ENCODE measurements around the gene CNTNAP2.

The CNTNAP2 gene

GRCh38 chr7:146736446-146737190 lies 620.0 kb downstream of the CNTNAP2 start:
- CTCF ChIA-PET = no interaction called here
- 100% methylated on average over 1 of the region's 5 CpGs for WGBS (ENCODE audit: insufficient coverage)
- POLR2A ChIA-PET = no interaction called here
- Histone ChIP-seq H3K9me3 (ENCODE audit: control extremely low read depth in 1 of 5, control insufficient read depth in 4 of 5, insufficient read depth in 2 of 5, low read depth in 1 of 5, low read length in 4 of 5) (peaks cover 2 to 14% (median 7%) of the 10 kb centered on the region in 5 experiments), H3K4me1 (ENCODE audit: control extremely low read depth in 1 of 4, control insufficient read depth in 4 of 4, insufficient read depth in 4 of 4, low read length in 3 of 4) (no peaks in the 10 kb centered on the region), H3K36me3 (ENCODE audit: control insufficient read depth in 4 of 4, insufficient read depth in 4 of 4, low read length in 3 of 4) (no peaks in the 10 kb centered on the region), H3K4me3 (ENCODE audit: control insufficient read depth in 1 of 7, extremely low read depth in 1 of 7, insufficient read depth in 4 of 7, low read depth in 2 of 7, low read length in 6 of 7) (no peak overlapping the region), H3K27me3 (replicated peaks in 2 of 5; ENCODE audit: control insufficient read depth in 4 of 5, insufficient read depth in 5 of 5, low read length in 4 of 5) (no peaks in the 10 kb centered on the region), H3K27ac (ENCODE audit: insufficient read depth in 1 of 2, low read depth in 1 of 2, low read length in 2 of 2, poor library complexity in 1 of 2, severe bottlenecking in 2 of 2) (no peak overlapping the region)
- DNase-seq = no peak

DNA sequence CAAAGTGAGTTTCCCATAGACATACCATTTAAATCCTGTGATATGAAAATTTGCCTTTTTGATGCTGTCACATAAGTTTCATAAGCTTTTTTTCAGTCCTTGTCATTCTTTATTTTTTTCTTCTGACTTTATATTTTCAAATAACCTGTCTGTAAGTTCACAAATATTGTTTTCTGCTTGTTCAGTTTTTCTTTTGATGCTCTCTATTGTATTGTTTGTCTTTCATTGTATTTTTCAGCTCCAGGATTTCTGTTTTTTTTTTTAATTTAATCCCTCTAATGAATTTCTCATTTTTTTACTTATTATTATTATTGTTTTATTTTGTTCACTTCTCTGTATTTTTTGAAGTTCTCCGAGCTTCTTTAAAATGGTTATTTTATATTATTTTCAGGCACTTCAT lies 623.4 kb downstream of the CNTNAP2 start:
- no CpG with 5 or more reads among the region's 1 CpG for WGBS (ENCODE audit: insufficient coverage)
- H3K9me3 ChIP-seq (ENCODE audit: control extremely low read depth in 1 of 5, control insufficient read depth in 4 of 5, insufficient read depth in 2 of 5, low read depth in 1 of 5, low read length in 4 of 5) = peaks cover 5 to 14% (median 7%) of the 10 kb centered on the region in 5 experiments
- H3K27me3 ChIP-seq (replicated peaks in 2 of 5; ENCODE audit: control insufficient read depth in 4 of 5, insufficient read depth in 5 of 5, low read length in 4 of 5) = no peaks in the 10 kb centered on the region
- H3K4me3 ChIP-seq (ENCODE audit: control insufficient read depth in 1 of 7, extremely low read depth in 1 of 7, insufficient read depth in 4 of 7, low read depth in 2 of 7, low read length in 6 of 7) = no peak overlapping the region
- ChIA-PET POLR2A (no interaction called here), CTCF (interaction anchor here (0.9 kb wide), 1 partner anchor 152 kb away, joined by 3 read pairs; no protein-coding TSS in a partner anchor)
- H3K27ac ChIP-seq (ENCODE audit: insufficient read depth in 1 of 2, low read depth in 1 of 2, low read length in 2 of 2, poor library complexity in 1 of 2, severe bottlenecking in 2 of 2) = no peak overlapping the region
- DNase-seq = no peak
- no peaks in the 10 kb centered on the region for H3K36me3 ChIP-seq (ENCODE audit: control insufficient read depth in 4 of 4, insufficient read depth in 4 of 4, low read length in 3 of 4)
- no peaks in the 10 kb centered on the region for H3K4me1 ChIP-seq (ENCODE audit: control extremely low read depth in 1 of 4, control insufficient read depth in 4 of 4, insufficient read depth in 4 of 4, low read length in 3 of 4)

DNA sequence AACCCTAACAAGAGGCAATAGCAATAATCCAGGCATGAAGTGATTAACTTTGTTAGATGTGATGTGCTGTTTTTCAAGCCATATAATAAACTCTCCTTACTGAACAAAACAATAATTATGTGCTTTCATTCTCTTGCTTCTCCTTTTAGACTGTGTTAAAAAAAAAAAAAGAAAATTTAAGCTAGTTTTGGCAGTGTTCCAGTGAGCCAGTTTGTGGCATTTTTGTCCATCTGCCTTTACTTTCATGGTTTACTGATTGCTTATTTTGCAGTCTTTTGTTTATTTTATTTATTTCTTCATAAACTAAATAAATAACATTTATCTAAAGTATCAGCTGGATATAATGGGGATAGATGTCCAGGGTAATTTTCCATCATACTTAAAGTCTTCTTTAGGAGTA lies 625.3 kb downstream of the CNTNAP2 start:
- no peaks in the 10 kb centered on the region for H3K36me3 ChIP-seq (ENCODE audit: control insufficient read depth in 4 of 4, insufficient read depth in 4 of 4, low read length in 3 of 4)
- peaks cover 5 to 14% (median 7%) of the 10 kb centered on the region in 5 experiments for H3K9me3 ChIP-seq (ENCODE audit: control extremely low read depth in 1 of 5, control insufficient read depth in 4 of 5, insufficient read depth in 2 of 5, low read depth in 1 of 5, low read length in 4 of 5)
- ChIA-PET POLR2A (no interaction called here), CTCF (interaction anchor here (0.6 to 1.6 kb wide), 2 partner anchors 12 to 179 kb away, joined by 4 read pairs; no protein-coding TSS in a partner anchor)
- no peaks in the 10 kb centered on the region for H3K4me1 ChIP-seq (ENCODE audit: control extremely low read depth in 1 of 4, control insufficient read depth in 4 of 4, insufficient read depth in 4 of 4, low read length in 3 of 4)
- no peaks in the 10 kb centered on the region for H3K27me3 ChIP-seq (replicated peaks in 2 of 5; ENCODE audit: control insufficient read depth in 4 of 5, insufficient read depth in 5 of 5, low read length in 4 of 5)
- H3K27ac ChIP-seq (ENCODE audit: insufficient read depth in 1 of 2, low read depth in 1 of 2, low read length in 2 of 2, poor library complexity in 1 of 2, severe bottlenecking in 2 of 2) = no peak overlapping the region
- peak in 2 of 3 donors; percentile 38 to 51 for DNase-seq
- H3K4me3 ChIP-seq (ENCODE audit: control insufficient read depth in 1 of 7, extremely low read depth in 1 of 7, insufficient read depth in 4 of 7, low read depth in 2 of 7, low read length in 6 of 7) = no peak overlapping the region

- WGBS (ENCODE audit: insufficient coverage) = no CpG with 5 or more reads among the region's 1 CpG
- Histone ChIP-seq H3K9me3 (ENCODE audit: control extremely low read depth in 1 of 5, control insufficient read depth in 4 of 5, insufficient read depth in 2 of 5, low read depth in 1 of 5, low read length in 4 of 5) (peaks cover 0 to 8% (median 7%) of the 10 kb centered on the region in 5 experiments), H3K27me3 (replicated peaks in 2 of 5; ENCODE audit: control insufficient read depth in 4 of 5, insufficient read depth in 5 of 5, low read length in 4 of 5) (no peaks in the 10 kb centered on the region), H3K27ac (ENCODE audit: insufficient read depth in 1 of 2, low read depth in 1 of 2, low read length in 2 of 2, poor library complexity in 1 of 2, severe bottlenecking in 2 of 2) (no peak overlapping the region), H3K4me1 (ENCODE audit: control extremely low read depth in 1 of 4, control insufficient read depth in 4 of 4, insufficient read depth in 4 of 4, low read length in 3 of 4) (no peaks in the 10 kb centered on the region), H3K4me3 (ENCODE audit: control insufficient read depth in 1 of 7, extremely low read depth in 1 of 7, insufficient read depth in 4 of 7, low read depth in 2 of 7, low read length in 6 of 7) (no peak overlapping the region), H3K36me3 (ENCODE audit: control insufficient read depth in 4 of 4, insufficient read depth in 4 of 4, low read length in 3 of 4) (no peaks in the 10 kb centered on the region)
- CTCF ChIA-PET = no interaction called here
- POLR2A ChIA-PET = no interaction called here
- no peak for DNase-seq
These were observed 637.8 kb downstream of the CNTNAP2 start for GRCh38 chr7:146754385-146754784.

GRCh38 chr7:146755585-146755984 lies 639.0 kb downstream of the CNTNAP2 start:
- Histone ChIP-seq H3K27me3 (replicated peaks in 2 of 5; ENCODE audit: control insufficient read depth in 4 of 5, insufficient read depth in 5 of 5, low read length in 4 of 5) (no peaks in the 10 kb centered on the region), H3K27ac (ENCODE audit: insufficient read depth in 1 of 2, low read depth in 1 of 2, low read length in 2 of 2, poor library complexity in 1 of 2, severe bottlenecking in 2 of 2) (no peak overlapping the region), H3K9me3 (ENCODE audit: control extremely low read depth in 1 of 5, control insufficient read depth in 4 of 5, insufficient read depth in 2 of 5, low read depth in 1 of 5, low read length in 4 of 5) (peaks cover 0 to 8% (median 7%) of the 10 kb centered on the region in 5 experiments), H3K4me1 (ENCODE audit: control extremely low read depth in 1 of 4, control insufficient read depth in 4 of 4, insufficient read depth in 4 of 4, low read length in 3 of 4) (no peaks in the 10 kb centered on the region), H3K4me3 (ENCODE audit: control insufficient read depth in 1 of 7, extremely low read depth in 1 of 7, insufficient read depth in 4 of 7, low read depth in 2 of 7, low read length in 6 of 7) (no peak overlapping the region), H3K36me3 (ENCODE audit: control insufficient read depth in 4 of 4, insufficient read depth in 4 of 4, low read length in 3 of 4) (no peaks in the 10 kb centered on the region)
- WGBS (ENCODE audit: insufficient coverage) = no CpG with 5 or more reads among the region's 2 CpGs
- DNase-seq = no peak
- ChIA-PET POLR2A (no interaction called here), CTCF (no interaction called here)

DNA sequence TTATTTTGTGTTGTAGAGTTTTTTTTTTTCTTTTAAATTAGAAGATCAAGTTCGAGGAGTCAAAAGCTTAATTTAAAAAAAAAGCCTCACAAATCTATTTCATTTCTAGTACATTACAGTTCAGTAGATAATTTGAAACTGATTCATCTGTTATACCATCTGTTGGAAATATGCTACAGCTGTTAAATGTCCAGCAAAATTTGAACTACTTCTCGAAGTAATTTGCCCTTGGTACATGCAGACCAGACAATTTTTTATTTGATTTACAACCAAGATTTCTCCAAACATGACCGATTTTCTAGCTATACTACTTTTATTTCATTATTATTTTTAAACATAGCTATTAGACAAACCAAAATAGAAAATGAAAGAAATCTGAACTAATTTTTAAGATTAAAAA lies 647.9 kb downstream of the CNTNAP2 start:
- Histone ChIP-seq H3K9me3 (ENCODE audit: control extremely low read depth in 1 of 5, control insufficient read depth in 4 of 5, insufficient read depth in 2 of 5, low read depth in 1 of 5, low read length in 4 of 5) (no peaks in the 10 kb centered on the region), H3K4me1 (ENCODE audit: control extremely low read depth in 1 of 4, control insufficient read depth in 4 of 4, insufficient read depth in 4 of 4, low read length in 3 of 4) (no peaks in the 10 kb centered on the region), H3K27me3 (replicated peaks in 2 of 5; ENCODE audit: control insufficient read depth in 4 of 5, insufficient read depth in 5 of 5, low read length in 4 of 5) (no peaks in the 10 kb centered on the region), H3K4me3 (ENCODE audit: control insufficient read depth in 1 of 7, extremely low read depth in 1 of 7, insufficient read depth in 4 of 7, low read depth in 2 of 7, low read length in 6 of 7) (no peak overlapping the region), H3K36me3 (ENCODE audit: control insufficient read depth in 4 of 4, insufficient read depth in 4 of 4, low read length in 3 of 4) (no peaks in the 10 kb centered on the region), H3K27ac (ENCODE audit: insufficient read depth in 1 of 2, low read depth in 1 of 2, low read length in 2 of 2, poor library complexity in 1 of 2, severe bottlenecking in 2 of 2) (no peak overlapping the region)
- WGBS (ENCODE audit: insufficient coverage) = 100% methylated on average over 1 of the region's 3 CpGs
- ChIA-PET POLR2A (no interaction called here), CTCF (interaction anchor here (0.6 to 1.4 kb wide), 2 partner anchors 8 to 531 kb away, joined by 3 read pairs; no protein-coding TSS in a partner anchor)
- no peak for DNase-seq

DNA sequence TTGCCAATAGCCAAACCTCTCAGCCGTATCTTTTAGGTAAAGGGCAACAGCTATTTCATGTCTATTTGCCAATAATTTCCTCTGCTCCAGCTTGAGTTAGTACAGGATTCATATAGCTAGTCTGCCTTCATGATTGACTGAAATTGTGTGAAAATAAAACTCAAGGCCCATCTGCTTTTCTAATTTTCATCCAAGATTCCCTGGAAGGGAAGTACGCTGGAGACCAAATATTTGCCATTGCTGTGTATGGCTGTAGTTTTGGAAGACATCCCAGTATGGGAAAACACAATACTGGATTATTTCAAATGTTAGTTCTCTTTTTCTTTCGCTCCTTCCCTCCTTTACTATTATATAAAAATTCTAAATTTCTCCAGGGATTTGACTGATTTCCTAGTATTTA lies 652.4 kb downstream of the CNTNAP2 start:
- CTCF ChIA-PET = no interaction called here
- no peaks in the 10 kb centered on the region for H3K36me3 ChIP-seq (ENCODE audit: control insufficient read depth in 4 of 4, insufficient read depth in 4 of 4, low read length in 3 of 4)
- no peak overlapping the region for H3K27ac ChIP-seq (ENCODE audit: insufficient read depth in 1 of 2, low read depth in 1 of 2, low read length in 2 of 2, poor library complexity in 1 of 2, severe bottlenecking in 2 of 2)
- no peaks in the 10 kb centered on the region for H3K27me3 ChIP-seq (replicated peaks in 2 of 5; ENCODE audit: control insufficient read depth in 4 of 5, insufficient read depth in 5 of 5, low read length in 4 of 5)
- no peak for DNase-seq
- no peak overlapping the region for H3K4me3 ChIP-seq (ENCODE audit: control insufficient read depth in 1 of 7, extremely low read depth in 1 of 7, insufficient read depth in 4 of 7, low read depth in 2 of 7, low read length in 6 of 7)
- WGBS (ENCODE audit: insufficient coverage) = 100% methylated on average over 1 of the region's 3 CpGs
- no peaks in the 10 kb centered on the region for H3K9me3 ChIP-seq (ENCODE audit: control extremely low read depth in 1 of 5, control insufficient read depth in 4 of 5, insufficient read depth in 2 of 5, low read depth in 1 of 5, low read length in 4 of 5)
- peaks cover 0 to 6% (median under 1%) of the 10 kb centered on the region in 4 experiments for H3K4me1 ChIP-seq (ENCODE audit: control extremely low read depth in 1 of 4, control insufficient read depth in 4 of 4, insufficient read depth in 4 of 4, low read length in 3 of 4)
- POLR2A ChIA-PET = no interaction called here

Data from common myeloid progenitor, CD34-positive (primary cell).